GM13977 (cell line): ENCODE data around the gene PBX2.

Experiments used
- DNase-seq: peaks from one replicate; pipeline ENCODE4 v3.0.0; 2012; ENCODE audit warnings: low spot score
- in situ Hi-C: fragments of 300-500 bp; cut with MboI; formaldehyde crosslinking; loops from one replicate; pipeline ENCODE4 v1.12.0; 2022; ENCODE audit warnings: low sequenced_read_pairs, low pct_unique_long_range_greater_than_20kb, mixed read lengths, inconsistent platforms; ENCODE audit not compliant: unreplicated experiment
- TF ChIP-seq, protein P1 (sequence below): IDR thresholded peaks from 2 replicates; pipeline ENCODE4 v1.5.1; 2012; ENCODE audit warnings: mild to moderate bottlenecking, control low read depth; ENCODE audit not compliant: insufficient read depth; ENCODE audit errors: extremely low read depth, missing control alignments

PBX2 gene

GRCh38 chr6:32222333-32223230 lies 32.6 kb upstream of the PBX2 start:
- DNase-seq: no peak
- in situ Hi-C loops: no loop called here
- TF ChIP-seq, protein P1, sequence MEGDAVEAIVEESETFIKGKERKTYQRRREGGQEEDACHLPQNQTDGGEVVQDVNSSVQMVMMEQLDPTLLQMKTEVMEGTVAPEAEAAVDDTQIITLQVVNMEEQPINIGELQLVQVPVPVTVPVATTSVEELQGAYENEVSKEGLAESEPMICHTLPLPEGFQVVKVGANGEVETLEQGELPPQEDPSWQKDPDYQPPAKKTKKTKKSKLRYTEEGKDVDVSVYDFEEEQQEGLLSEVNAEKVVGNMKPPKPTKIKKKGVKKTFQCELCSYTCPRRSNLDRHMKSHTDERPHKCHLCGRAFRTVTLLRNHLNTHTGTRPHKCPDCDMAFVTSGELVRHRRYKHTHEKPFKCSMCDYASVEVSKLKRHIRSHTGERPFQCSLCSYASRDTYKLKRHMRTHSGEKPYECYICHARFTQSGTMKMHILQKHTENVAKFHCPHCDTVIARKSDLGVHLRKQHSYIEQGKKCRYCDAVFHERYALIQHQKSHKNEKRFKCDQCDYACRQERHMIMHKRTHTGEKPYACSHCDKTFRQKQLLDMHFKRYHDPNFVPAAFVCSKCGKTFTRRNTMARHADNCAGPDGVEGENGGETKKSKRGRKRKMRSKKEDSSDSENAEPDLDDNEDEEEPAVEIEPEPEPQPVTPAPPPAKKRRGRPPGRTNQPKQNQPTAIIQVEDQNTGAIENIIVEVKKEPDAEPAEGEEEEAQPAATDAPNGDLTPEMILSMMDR: no peak

DNA sequence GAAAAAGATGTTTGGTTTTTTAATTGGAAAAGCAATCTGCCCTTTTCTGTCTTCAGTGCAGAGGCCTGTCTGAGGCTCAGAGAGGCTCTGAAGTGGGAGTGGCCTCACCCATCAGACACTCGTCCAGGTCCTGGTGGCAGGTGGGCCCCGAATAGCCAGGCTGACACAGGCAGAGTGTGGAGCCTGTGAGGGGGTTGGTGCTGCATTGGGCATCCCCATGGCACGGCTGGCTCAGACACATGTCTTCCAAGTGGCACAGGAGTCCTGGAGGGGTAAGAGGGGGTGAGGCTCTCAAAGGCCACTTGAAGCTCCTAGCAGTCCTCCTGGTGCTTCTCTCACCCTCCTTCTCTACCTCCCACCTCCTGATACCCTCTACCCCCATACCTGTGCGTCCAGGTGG lies 30.0 kb upstream of the PBX2 start:
- no peak for DNase-seq
- TF ChIP-seq, protein P1: no peak
- in situ Hi-C loops: no loop called here

DNA sequence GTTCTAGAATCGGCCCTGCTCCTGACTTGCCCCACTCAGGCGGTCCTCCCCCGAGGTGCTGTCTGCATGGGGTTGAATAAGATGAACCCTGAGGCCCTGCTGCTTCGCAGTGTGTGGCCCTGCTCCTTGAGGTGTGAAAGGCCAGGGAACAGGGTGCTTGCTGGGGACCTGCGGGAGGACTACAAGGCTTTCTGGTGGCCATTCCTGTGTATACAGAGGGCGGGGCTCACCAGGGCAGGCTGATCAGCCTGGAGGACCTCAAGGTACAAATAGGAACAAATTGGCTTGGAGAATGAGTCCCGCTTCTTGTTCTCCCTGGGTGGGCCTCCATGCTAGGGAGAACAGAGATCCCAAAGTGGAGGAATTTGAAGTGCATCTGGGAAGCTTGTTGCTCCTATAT lies 28.2 kb upstream of the PBX2 start:
- TF ChIP-seq, protein P1: no peak
- DNase-seq: no peak
- in situ Hi-C loops: no loop called here

- in situ Hi-C loops: no loop called here
- DNase-seq: no peak
- TF ChIP-seq, protein P1: no peak
Measured at GRCh38 chr6:32216998-32217397, 27.0 kb upstream of the PBX2 start.

- in situ Hi-C loops: no loop called here
- no peak for DNase-seq
- TF ChIP-seq, protein P1: no peak
Measured at GRCh38 chr6:32216285-32216684, 26.3 kb upstream of the PBX2 start.

- DNase-seq: no peak
- TF ChIP-seq, protein P1: no peak
- in situ Hi-C loops: no loop called here
Measured at GRCh38 chr6:32215617-32216016, 25.6 kb upstream of the PBX2 start.
